ENCODE results near the gene PPY.
"Not testable (repeated sequence)": the region's sequence is repeated elsewhere in the genome, so short reads cannot be mapped to it uniquely, and the experiment has no call there.

Gene PPY

GRCh38 chr17:43942051-43942685 lies at the start of gene PPY:
PPY (minus strand) TSS chr17:43942476; CDS start chr17:43941654, 822 bp downstream.
- DNase-seq (ENCODE audit: low read depth in 2 of 2), result no peak

- no peak for DNase-seq (ENCODE audit: low read depth in 2 of 2)
Observed at GRCh38 chr17:43988301-43988700, 46.0 kb upstream of the PPY start.

- no peak for DNase-seq (ENCODE audit: low read depth in 2 of 2)
Observed at GRCh38 chr17:43987131-43988021, 45.1 kb upstream of the PPY start.

- DNase-seq (ENCODE audit: low read depth in 2 of 2), result no peak
Observed at GRCh38 chr17:43986225-43986981, 44.1 kb upstream of the PPY start.

- no peak for DNase-seq (ENCODE audit: low read depth in 2 of 2)
Observed at GRCh38 chr17:43984521-43984920, 42.2 kb upstream of the PPY start.

GRCh38 chr17:43983515-43984411 lies 41.5 kb upstream of the PPY start:
- no peak for DNase-seq (ENCODE audit: low read depth in 2 of 2)

- DNase-seq (ENCODE audit: low read depth in 2 of 2), result no peak
Observed at GRCh38 chr17:43983196-43983514, 40.9 kb upstream of the PPY start.

GRCh38 chr17:43982171-43982570 lies 39.9 kb upstream of the PPY start:
- DNase-seq (ENCODE audit: low read depth in 2 of 2), result no peak

GRCh38 chr17:43979671-43980070 lies 37.4 kb upstream of the PPY start:
- no peak for DNase-seq (ENCODE audit: low read depth in 2 of 2)

- DNase-seq (ENCODE audit: low read depth in 2 of 2), result no peak
Observed at GRCh38 chr17:43979011-43979410, 36.7 kb upstream of the PPY start.

- DNase-seq (ENCODE audit: low read depth in 2 of 2), result no peak
Observed at GRCh38 chr17:43978078-43978477, 35.8 kb upstream of the PPY start.

- no peak for DNase-seq (ENCODE audit: low read depth in 2 of 2)
Observed at GRCh38 chr17:43976963-43977837, 34.9 kb upstream of the PPY start.

- no peak for DNase-seq (ENCODE audit: low read depth in 2 of 2)
Observed at GRCh38 chr17:43975898-43976297, 33.6 kb upstream of the PPY start.

GRCh38 chr17:43974382-43975266 lies 32.3 kb upstream of the PPY start:
- DNase-seq (ENCODE audit: low read depth in 2 of 2), result no peak

GRCh38 chr17:43972444-43973212 lies 30.4 kb upstream of the PPY start:
- not testable (repeated sequence) for DNase-seq (ENCODE audit: low read depth in 2 of 2)

- not testable (repeated sequence) for DNase-seq (ENCODE audit: low read depth in 2 of 2)
Observed at GRCh38 chr17:43971436-43971835, 29.2 kb upstream of the PPY start.

GRCh38 chr17:43970366-43970765 lies 28.1 kb upstream of the PPY start:
- no peak for DNase-seq (ENCODE audit: low read depth in 2 of 2)

- DNase-seq (ENCODE audit: low read depth in 2 of 2), result no peak
Observed at GRCh38 chr17:43967251-43967875, 25.1 kb upstream of the PPY start.
